Neural cell (in vitro differentiated cells): ENCODE data around the gene DOCK9. TPM values are rescaled to one million over a fixed set of nuclear protein-coding genes. Genes with fewer than 3 reads are reported as not detected.

Source experiments
- H2AFZ ChIP-seq: fragments of 200-600, 300-800 bp; sonication (generic), shearing (Covaris generic); 2 replicates; pipeline ENCODE4 v1.6.0; 2014; ENCODE audit warnings: low read depth, mild to moderate bottlenecking, antibody characterized with exemption, low read length, moderate library complexity
- H3F3A ChIP-seq: fragments of 200-600 bp; shearing (Covaris generic); 2 replicates; pipeline ENCODE4 v1.6.1; 2016; ENCODE audit warnings: mild to moderate bottlenecking, moderate library complexity, mixed read lengths, antibody characterized with exemption, low read length; ENCODE audit not compliant: insufficient read depth, poor library complexity, severe bottlenecking
- H3K27ac ChIP-seq: fragments of 200-600, 300-800 bp; sonication (generic), shearing (Covaris generic); 2 replicates; pipeline ENCODE4 v1.5.1; 2014; ENCODE audit warnings: mild to moderate bottlenecking, low read length, moderate library complexity
- H3K27me3 ChIP-seq: fragments of 300-800, 200-600 bp; sonication (generic), shearing (Covaris generic); 2 replicates; pipeline ENCODE4 v1.6.0; 2014; ENCODE audit warnings: mild to moderate bottlenecking, low read depth, low read length, moderate library complexity; ENCODE audit not compliant: insufficient read depth
- H3K36me3 ChIP-seq: fragments of 300-800, 200-600 bp; sonication (generic), shearing (Covaris generic); 2 replicates; pipeline ENCODE4 v1.5.1; 2014; ENCODE audit warnings: mild to moderate bottlenecking, antibody characterized with exemption, low read length, moderate library complexity; ENCODE audit not compliant: insufficient read depth
- H3K4me2 ChIP-seq: fragments of 300-800, 200-600 bp; sonication (generic), shearing (Covaris generic); 2 replicates; pipeline ENCODE4 v1.6.0; 2014; ENCODE audit warnings: mild to moderate bottlenecking, low read length
- H3K4me3 ChIP-seq: fragments of 300-800, 200-600 bp; sonication (generic), shearing (Covaris generic); 2 replicates; pipeline ENCODE4 v1.5.1; 2014; ENCODE audit warnings: mild to moderate bottlenecking, low read length, moderate library complexity
- H3K79me2 ChIP-seq: fragments of 200-600 bp; shearing (Covaris generic); replicated peaks from 2 replicates; pipeline ENCODE4 v1.6.0; 2014; ENCODE audit warnings: mild to moderate bottlenecking, low read length, moderate library complexity; ENCODE audit not compliant: insufficient read depth
- H3K9ac ChIP-seq: fragments of 300-800, 200-600 bp; sonication (generic), shearing (Covaris generic); 2 replicates; pipeline ENCODE4 v1.6.1; 2016; ENCODE audit warnings: mild to moderate bottlenecking, low read length, mixed read lengths
- H3K9me2 ChIP-seq: fragments of 200-600 bp; shearing (Covaris generic); 2 replicates; pipeline ENCODE4 v1.6.1; 2016; ENCODE audit warnings: mild to moderate bottlenecking, low read length, mixed read lengths; ENCODE audit not compliant: insufficient read depth
- H3K9me3 ChIP-seq: fragments of 200-600, 300-800 bp; sonication (generic), shearing (Covaris generic); 2 replicates; pipeline ENCODE4 v1.6.1; 2016; ENCODE audit warnings: mild to moderate bottlenecking, mixed run types, low read length, moderate library complexity, mixed read lengths
- H4K20me1 ChIP-seq: fragments of 200-600 bp; shearing (Covaris generic); 2 replicates; pipeline ENCODE4 v1.6.1; 2016; ENCODE audit warnings: mild to moderate bottlenecking, mixed run types; ENCODE audit not compliant: insufficient read depth
- CTCF ChIP-seq: fragments of 450-650 bp; IDR thresholded peaks from 2 replicates; pipeline ENCODE4 v1.5.1; 2014; ENCODE audit warnings: antibody characterized with exemption, mild to moderate bottlenecking, moderate library complexity; ENCODE audit not compliant: poor library complexity, severe bottlenecking
- EP300 ChIP-seq: fragments of 450-650 bp; conservative IDR thresholded peaks from 2 replicates; pipeline ENCODE4 v1.6.1; 2014; ENCODE audit warnings: antibody characterized with exemption, mild to moderate bottlenecking, moderate library complexity; ENCODE audit not compliant: poor library complexity, severe bottlenecking
- EZH2 ChIP-seq: fragments of 200-600, 300-800 bp; shearing (Covaris generic), sonication (generic); IDR thresholded peaks from 2 replicates; pipeline ENCODE4 v1.6.1; 2014; ENCODE audit warnings: antibody characterized with exemption, low read length, borderline replicate concordance, mild to moderate bottlenecking; ENCODE audit not compliant: insufficient read depth, poor library complexity, severe bottlenecking
- MXI1 ChIP-seq: fragments of 450-650 bp; conservative IDR thresholded peaks from 2 replicates; pipeline ENCODE4 v1.6.1; 2014; ENCODE audit warnings: antibody characterized with exemption, mild to moderate bottlenecking; ENCODE audit not compliant: poor library complexity, severe bottlenecking
- POLR2AphosphoS5 ChIP-seq: IDR thresholded peaks from 2 replicates; pipeline ENCODE4 v1.6.1; 2012
- RAD21 ChIP-seq: fragments of 450-650 bp; conservative IDR thresholded peaks from 2 replicates; pipeline ENCODE4 v1.6.1; 2014; ENCODE audit warnings: antibody characterized with exemption, mild to moderate bottlenecking, moderate library complexity
- REST ChIP-seq: IDR thresholded peaks from 2 replicates; pipeline ENCODE4 v1.6.1; 2012; ENCODE audit warnings: borderline replicate concordance
- SMC3 ChIP-seq: fragments of 450-650 bp; conservative IDR thresholded peaks from 2 replicates; pipeline ENCODE4 v1.6.1; 2014; ENCODE audit warnings: antibody characterized with exemption, mild to moderate bottlenecking, moderate library complexity; ENCODE audit not compliant: poor library complexity
- TAF1 ChIP-seq: IDR thresholded peaks from 2 replicates; pipeline ENCODE4 v1.6.1; 2012; ENCODE audit warnings: low read depth
- polyA plus RNA-seq: library from polyadenylated mRNA; depleted of rRNA; stranded (reverse); fragments of >200 nt; gene quantifications from 2 replicates; pipeline ENCODE4 v1.2.3, GENCODE V29; 2014

The DOCK9 gene
- polyA plus RNA-seq, 1 donor from 2014 or later = 11.4 TPM

GRCh38 chr13:98803111-98803561 is 174.7 kb downstream of the DOCK9 start:
- no peak overlapping the region for H3K4me3 ChIP-seq
- H3K36me3 ChIP-seq = no peaks in the 10 kb centered on the region
- H3K4me2 ChIP-seq = no peak overlapping the region
- no peak overlapping the region for H2AFZ ChIP-seq
- H3K27me3 ChIP-seq = no peaks in the 10 kb centered on the region
- H3F3A ChIP-seq = no peaks in the 10 kb centered on the region
- no peaks in the 10 kb centered on the region for H3K9me3 ChIP-seq
- no peak for TF ChIP-seq POLR2AphosphoS5
- TF ChIP-seq TAF1 = no peak
- no peak for TF ChIP-seq MXI1
- TF ChIP-seq CTCF = no peak
- TF ChIP-seq RAD21 = no peak
- no peak for TF ChIP-seq REST
- TF ChIP-seq EP300 = no peak
- TF ChIP-seq SMC3 = no peak
- TF ChIP-seq EZH2 = no peak
- no peak overlapping the region for H3K9ac ChIP-seq
- H3K79me2 ChIP-seq = no peaks in the 10 kb centered on the region
- H3K27ac ChIP-seq = no peak overlapping the region
- H3K9me2 ChIP-seq = no peaks in the 10 kb centered on the region
- H4K20me1 ChIP-seq = no peaks in the 10 kb centered on the region

- H3K27me3 ChIP-seq = no peaks in the 10 kb centered on the region
- no peaks in the 10 kb centered on the region for H3K79me2 ChIP-seq
- no peak overlapping the region for H3K9ac ChIP-seq
- H3K9me3 ChIP-seq = no peaks in the 10 kb centered on the region
- no peak for TF ChIP-seq RAD21
- TF ChIP-seq TAF1 = no peak
- no peak for TF ChIP-seq POLR2AphosphoS5
- no peak for TF ChIP-seq EP300
- no peak for TF ChIP-seq CTCF
- no peak for TF ChIP-seq EZH2
- TF ChIP-seq SMC3 = no peak
- TF ChIP-seq MXI1 = no peak
- TF ChIP-seq REST = no peak
- no peak overlapping the region for H3K4me3 ChIP-seq
- no peaks in the 10 kb centered on the region for H3K9me2 ChIP-seq
- H4K20me1 ChIP-seq = no peaks in the 10 kb centered on the region
- no peak overlapping the region for H3K27ac ChIP-seq
- no peak overlapping the region for H3K4me2 ChIP-seq
- no peak overlapping the region for H2AFZ ChIP-seq
- no peaks in the 10 kb centered on the region for H3F3A ChIP-seq
- no peaks in the 10 kb centered on the region for H3K36me3 ChIP-seq
Observed at GRCh38 chr13:98802559-98802958, 175.3 kb downstream of the DOCK9 start.
